GM21447 (cell line): ENCODE data around the gene MEIS2.

Experiments
- ATAC-seq: cut with Tn5 transposase; IDR thresholded peaks from one replicate; pipeline ENCODE4 v1.9.1; 2021; ENCODE audit not compliant: unreplicated experiment

The MEIS2 gene

DNA sequence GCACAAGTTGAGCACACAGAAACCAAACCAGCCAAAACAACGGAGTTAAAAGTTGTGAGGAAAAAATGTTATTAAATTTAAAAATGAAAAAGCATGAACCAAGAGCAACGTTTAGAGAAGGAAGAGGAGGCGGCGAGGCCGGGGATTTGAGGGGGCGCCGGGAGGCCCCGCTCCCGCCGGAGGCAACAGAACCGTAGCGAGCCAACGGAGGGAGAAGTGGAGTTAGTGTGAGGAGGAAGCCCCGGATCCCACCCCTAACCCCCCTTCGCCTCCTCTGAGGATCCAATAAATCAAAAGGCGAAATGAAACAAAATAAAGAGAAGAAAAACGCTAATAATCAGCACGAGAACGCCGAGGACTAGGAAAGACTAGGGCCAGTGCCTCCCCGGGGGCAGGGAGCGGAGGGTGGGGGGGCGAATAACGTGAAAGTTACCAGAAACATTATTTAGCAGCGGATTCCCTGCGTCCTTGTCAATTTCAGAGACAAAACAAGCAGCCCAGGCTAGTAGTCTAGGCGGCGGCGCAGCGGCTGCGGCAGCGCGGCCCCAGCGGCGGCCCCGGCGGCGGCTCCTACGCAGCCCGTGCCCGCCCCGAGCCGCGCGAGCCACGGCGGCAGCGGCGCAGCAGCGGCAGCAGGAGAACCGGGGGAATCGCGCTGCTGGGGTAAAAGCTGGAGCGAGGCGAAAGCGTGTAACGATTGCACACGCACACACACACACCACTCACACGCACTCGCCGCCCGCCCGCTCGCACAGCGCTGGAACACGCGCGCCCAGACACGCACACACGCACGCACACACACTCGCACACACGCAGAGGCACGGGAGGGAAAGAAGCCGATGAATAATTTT lies 1.7 kb downstream of the MEIS2 start:
- no peak for ATAC-seq

DNA sequence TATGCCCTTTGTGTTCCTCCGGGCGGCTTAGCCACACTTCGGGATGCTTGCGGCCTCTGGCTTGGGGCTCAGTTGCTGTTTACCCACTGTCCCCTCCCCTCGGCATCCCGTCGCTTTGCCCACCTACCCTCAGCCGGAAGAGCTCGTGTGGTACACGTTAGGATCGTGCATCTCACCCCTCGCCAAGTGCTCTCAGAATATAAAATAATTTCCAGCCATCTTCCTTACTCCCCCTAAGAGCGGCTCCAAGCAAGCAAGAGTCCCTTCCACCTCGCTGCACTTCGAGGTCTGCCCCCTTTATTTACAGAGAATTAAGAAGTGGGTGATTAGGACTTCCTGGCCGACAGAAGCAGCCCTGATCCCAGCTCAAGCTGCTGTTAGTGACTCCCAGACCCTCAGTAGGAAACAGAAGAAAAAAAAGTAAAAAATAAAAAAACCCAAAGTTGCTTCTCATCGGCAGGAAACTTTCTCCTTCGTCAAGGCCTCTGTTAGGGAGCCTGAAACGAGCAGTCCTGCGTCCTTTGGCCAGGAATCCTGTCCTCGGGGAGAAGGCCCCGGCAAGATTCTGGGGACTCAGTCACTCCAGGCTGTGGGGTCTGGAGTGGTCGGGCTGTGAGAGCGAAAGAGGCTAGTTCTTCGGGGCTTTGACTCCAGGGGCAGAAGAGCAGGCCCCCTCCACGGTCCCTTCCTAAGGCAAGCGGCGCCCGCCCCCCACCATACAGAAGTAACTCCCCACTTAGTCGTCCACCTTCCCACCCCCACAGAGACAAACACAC lies 3.0 kb downstream of the MEIS2 start:
- ATAC-seq: no peak

DNA sequence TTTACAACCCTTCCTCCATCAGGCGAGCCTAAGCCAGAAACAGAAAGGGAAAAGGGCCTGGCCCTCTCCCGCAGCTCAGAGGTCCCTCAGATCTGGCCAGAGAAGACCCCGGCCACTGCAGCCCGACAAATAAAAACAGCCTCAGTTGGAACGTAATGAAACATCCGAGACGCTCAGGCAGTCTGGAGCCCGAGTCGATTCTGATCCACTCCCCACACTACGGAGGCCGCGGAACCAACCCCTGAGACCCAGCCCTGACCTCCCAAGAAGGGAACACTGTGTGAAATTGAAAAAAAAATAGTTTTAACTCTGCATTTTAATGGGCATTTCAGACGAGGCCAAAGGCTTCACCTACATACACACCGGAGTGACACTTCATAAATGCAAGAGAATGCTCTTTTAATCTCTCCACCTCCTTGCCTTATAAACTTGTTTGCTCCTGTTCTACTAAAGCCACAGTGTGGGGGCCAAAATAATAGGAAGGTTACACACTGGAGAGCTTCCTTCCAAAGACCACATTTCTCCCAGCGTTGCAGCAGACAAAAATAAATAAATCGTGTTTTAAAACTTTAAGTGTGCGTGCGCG lies 3.7 kb downstream of the MEIS2 start:
- ATAC-seq: no peak

DNA sequence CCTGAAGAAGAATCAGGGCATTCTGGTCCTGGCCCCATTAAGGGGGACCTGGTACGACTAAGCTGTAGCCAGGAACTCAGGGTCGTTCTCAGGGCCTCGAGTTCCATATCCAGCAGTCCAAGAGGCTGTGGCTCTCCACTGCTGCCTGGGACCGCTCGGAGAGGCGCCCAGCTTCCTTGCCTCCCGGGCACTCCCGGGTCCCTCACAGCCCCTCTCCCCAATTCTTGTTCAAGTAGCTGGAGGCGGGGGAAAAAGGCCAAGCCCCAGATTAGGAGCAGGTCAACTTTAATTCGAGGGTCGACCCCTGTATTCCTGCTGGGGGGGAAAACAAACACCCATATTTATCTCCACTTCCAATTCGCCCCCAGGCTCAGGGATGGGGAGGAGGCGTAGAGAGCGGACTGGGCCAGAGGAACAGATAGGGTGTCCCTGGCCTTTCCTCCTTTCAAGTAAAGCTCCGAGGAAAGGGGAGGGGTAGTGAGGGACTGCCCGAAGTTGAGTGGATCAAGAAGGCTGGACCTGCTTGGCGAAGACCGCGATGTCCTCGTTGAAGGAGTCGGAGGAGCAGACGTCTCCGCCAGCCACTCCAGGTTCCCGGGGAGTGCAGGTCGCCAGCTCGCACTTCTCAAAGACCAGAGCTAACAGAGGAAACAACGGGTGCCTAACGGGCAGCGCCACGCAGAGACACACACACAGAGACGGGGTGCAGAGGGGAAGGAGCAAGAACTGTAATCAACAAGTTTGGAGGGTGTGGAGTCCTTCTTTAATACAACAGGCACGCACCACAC lies 4.4 kb downstream of the MEIS2 start:
- ATAC-seq: no peak

DNA sequence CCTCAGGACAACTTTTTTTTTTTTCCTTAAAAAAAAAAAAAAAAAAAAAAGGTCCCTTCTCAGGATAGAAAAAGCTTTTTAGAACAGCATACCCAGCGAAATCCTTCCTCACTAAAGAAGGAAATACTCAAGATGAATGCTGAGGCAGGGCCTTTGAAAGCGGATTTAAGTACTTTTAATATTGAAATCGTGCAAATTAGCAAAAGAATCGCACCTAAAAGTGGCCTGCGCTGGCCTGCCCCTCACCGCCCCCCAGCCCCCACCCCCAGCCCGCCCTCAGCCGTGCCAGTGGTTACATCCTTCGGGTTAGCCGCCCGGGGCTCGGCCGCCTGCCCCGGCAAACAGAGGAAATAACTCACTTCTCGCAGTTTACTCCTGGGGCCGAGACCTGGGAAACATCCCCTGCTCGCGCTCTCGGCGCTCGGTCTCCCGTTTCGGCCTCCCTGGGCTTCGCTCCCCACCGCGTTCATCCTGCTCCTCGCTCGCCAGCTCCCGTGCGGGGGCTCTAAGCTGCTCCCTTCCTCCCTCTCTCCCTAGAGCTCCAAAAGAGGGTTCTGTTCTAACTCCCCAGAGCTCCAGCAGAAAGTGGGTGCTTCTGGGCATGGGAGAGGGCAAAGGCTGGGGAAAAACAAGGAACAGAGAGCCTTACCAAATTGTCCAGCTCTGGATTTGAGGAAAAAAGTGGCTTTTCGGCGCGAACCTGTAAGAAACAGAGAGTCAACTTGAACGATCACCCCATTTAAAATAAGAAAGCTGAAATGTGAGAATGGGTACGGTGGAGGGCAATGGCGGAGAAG lies 5.2 kb downstream of the MEIS2 start:
- ATAC-seq: no peak

DNA sequence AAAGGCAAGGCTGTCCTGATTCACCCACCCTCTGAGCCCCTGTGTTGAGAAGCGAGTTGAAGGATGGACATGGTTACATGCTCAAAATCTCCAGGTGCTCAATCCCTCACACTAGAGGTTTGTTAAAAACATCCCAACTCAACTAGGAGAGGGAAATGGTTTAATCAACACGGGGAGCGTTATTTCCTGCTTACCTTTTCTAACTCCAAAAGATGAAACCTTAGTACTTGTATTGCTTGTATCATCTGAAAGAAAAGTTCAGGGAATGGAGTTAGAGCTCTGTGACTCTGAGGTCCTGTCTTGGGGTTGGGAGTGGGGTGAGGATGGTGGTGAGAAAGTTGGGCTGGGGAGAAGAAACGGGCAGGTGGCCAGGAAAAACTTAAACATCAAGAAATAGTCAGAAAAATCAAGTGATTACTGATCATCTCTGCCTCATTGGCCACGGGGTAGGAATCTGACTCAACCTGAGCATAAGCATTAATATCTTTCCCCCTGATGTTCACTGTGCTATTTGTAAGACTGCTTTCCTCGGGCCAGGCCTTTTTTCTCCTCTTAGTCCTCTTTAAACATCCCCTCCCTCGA lies 5.9 kb downstream of the MEIS2 start:
- ATAC-seq: no peak

DNA sequence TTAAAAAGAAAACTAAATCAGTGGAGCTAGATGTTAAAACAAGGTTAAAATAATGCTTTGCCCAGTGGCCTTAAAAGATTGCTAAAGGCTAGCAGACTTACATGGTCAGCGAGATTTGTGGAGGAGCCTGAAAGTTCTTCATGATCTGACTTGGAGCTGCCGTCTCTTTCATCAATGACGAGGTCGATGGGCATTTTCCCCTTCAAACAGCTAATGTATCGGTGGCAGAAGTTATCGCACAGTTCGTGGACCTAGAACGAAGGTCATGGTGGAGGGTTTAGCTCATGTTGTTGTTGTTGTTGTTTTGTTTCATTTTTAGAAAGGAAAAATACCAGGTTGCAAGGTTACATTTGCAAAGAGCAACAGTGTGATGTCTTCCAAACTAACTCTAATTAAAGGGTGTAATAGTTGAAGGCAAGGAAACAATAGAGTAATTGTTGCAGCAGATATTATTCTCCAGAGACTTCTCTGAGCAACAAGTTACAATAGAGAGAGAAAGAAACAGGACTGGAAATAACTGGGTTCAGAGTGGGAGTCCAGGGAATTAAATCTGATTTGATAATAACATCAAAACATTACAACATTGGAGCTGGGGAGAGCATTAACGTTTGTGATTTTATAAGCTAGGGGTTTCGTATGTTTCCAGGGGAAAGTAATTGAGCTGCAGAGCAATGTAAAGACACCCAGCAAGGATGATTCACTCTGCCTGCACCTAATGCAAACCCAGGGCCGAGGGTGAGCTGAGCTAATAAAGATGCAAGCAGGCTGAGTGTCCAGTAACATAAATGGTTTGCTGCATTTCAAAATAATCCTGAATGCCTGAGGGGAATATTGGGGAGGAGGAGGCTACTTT lies 6.6 kb downstream of the MEIS2 start:
- ATAC-seq: no peak

DNA sequence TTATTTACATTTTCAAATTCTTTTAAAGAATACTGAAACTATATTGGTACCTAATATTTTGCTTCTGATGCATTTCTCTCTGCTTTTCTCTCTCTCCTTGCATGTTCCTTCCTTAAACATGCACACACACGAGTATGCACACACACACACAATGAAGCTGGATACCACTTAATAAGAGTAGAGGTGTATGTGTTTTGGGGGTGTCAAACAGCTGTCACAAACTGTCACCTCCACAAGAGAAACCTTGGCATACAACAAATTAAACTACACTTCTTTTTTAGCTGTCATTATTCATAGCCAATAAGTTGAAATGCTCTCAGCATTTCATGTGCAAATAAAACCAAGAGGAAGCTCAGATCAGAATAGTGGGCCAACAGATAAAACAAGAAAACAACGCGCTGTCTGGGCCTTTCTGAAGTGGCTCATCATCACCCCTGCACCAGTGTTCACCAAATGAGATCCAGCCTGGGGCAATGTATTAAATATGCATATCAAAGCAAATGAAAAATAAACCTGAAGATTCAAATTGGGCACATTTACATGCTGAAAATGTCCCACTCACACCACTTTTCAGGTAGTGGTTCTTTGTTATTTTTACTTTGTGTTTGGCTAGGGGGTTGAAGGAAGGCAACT lies 9.7 kb downstream of the MEIS2 start:
- no peak for ATAC-seq

DNA sequence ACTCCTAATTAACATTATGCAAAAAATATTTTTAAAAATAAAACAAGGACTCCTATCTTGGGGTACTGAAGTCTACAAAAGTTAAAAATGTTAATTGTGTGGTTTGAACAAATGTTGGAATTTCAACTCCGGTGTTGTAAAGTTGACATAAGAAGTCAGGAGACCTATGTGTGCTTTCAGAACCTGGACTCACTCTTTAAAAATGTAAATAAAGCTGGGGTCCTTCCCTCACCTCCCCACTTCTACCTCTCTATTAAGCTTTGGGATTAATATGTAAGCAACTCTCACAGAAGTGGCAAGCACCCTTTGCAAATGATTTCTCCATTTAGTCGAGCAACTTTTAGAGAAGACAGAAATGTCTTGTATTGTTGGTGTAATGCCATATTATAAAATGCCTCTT lies 11.9 kb downstream of the MEIS2 start:
- ATAC-seq: no peak

DNA sequence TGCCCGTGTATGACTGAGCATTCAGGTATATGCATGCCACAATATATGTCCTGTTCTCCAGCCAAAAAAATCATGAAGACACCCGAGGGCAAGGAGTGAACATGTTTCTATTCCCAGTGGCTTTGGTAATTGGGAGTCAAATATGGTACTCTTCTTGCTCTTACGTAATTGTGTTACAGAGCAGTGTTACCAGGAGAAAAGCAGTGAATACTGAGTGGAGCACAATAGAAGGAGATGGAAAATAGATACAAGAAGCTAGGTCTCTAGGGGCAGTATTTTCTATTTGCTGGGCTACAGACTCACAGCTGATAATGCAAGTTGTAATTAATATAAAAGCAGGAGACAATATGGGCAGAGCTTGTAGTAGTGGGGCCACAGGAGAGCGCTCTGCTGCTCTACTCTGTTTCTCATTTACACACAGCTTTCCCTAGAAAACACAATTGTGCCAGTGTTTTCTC lies 13.2 kb downstream of the MEIS2 start:
- no peak for ATAC-seq

DNA sequence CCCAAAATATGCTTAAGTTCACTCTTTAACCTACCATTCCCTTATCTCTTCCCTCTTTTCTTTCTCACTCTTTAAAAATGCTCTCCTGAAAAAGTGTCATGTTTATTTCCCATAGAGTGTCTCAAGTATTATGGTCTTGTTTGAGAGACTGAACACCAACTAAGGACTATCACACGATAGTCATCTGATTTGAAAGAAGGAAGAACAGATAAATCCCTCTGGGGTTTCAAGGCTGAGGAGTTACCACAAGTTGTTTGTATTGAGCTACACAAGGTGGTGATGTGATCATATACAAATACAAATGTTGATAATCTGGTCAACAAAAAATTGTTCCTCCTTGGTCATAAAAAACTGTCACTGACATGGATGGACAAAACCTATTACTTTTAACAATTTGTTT lies 13.8 kb downstream of the MEIS2 start:
- no peak for ATAC-seq

DNA sequence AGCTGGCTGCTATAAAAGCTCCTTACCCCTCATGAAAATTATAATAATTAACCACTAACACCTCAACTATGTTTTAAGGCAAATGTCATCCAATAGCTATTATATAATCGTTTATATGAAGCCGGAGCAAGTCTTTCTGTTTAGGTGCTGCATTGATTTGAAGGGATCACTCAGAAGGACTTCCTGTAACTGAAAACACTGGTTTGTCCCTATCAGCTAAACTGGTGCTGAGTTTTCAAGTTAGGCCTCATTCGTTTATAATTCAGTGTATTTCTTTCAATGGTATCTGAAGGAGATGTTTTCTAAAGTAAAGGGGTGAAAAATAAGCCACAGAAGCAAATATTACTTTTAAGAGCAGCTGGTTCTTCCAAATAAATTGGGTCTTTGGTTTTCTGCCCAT lies 14.2 kb downstream of the MEIS2 start:
- no peak for ATAC-seq

DNA sequence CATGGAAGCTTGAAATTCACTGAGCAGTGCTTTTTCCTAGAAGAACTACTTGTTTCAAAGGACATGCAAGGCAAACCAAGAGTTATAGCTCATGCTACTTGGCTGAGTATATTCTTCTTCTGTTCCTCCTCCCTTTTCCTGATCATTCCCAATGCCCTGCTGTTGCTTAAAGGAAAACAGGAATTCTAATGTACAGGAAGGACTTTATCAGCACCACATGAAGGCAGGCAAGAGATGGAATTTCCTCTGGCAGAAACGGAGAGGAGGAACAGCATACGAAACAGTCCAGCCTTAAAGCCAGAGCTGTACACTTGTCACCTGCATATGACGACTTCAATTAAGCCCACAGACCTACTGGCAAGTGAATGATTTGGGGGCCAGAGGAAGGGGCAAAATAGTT lies 15.7 kb downstream of the MEIS2 start:
- ATAC-seq: no peak

DNA sequence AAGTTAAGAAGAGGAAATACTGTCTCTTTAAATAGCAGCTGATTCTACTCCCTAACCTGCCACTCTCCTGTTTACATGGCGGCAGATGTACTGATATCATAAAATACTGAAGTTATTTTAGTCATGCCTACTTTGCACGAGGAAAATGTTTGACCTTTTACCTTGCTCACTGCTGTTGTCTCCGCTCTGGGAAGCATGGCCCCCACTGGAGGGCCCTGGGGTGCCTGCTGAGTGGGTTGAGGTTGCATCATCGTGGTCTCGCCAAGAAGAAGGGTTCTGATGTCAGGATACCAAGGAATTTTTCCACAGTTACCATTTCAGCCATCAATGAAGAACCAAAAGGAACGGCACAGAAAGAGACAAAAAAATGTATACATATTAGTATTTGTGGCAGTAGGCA lies 16.7 kb downstream of the MEIS2 start:
- ATAC-seq: no peak

DNA sequence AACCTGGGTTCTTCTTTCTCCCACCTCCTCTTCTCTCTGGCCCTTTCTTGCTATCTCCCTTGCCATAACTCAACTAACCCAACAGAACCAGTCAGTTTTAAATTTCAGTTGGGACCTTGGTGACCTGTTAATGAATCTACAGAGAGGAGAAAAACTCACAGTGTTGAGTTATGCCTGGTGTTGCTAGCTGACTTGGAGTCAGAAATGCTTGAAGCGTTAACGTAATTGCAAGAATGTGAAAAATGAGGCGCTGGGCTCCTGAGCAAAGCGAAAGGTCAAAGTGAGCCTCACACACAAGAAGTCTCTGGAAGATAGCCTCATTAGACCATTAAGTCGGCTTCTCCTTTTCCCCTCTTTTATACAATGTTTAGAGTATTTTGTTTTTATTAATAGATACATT lies 18.4 kb downstream of the MEIS2 start:
- ATAC-seq: no peak

DNA sequence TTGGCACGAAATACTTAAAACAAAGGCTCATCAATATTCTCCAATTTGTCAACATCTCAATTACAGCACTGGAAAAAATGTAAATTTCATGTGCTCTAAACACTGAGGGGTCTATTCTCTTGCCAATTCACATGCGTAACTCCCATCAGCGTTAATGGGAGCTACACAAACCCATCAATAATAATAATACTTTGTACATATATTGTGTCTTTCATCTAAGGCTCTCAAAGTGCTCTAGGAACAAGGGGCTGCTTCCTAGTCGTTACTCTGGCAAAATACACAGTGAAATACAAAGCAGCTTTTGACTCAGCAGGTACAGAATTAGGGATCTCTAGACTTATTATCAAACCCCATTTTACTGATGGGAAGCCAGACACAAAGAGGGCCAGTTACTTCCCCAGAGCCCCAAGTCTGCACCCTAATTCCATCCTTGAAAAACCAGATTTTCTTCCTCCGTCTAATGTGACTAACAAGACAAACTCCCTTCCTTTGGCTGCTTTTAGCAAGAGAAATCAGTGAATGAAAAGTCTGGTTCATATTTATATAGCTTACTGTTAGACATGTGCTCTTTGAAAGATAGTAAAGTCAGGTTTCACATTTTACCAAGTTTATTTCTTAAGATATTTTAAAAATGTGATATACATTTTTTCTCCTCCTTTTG lies 20.0 kb downstream of the MEIS2 start:
- no peak for ATAC-seq

DNA sequence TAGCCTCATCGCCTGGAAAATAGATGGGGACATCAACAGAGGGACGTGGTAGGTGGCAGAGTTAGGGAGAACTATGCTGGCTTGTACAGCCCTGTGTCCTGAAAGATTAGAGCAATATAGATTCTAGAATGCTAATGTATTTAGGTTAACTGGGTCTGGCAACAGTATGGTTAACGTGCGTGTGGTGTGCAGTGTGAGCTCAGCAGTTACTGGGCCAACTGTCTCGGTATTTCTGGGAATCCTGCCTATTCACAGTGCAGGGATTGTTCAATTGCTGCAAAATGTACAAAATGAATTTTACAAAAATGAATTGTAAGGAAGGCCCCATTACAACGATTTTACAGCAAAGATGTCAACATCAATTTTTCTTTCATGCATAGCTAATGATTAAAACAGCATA lies 20.6 kb downstream of the MEIS2 start:
- no peak for ATAC-seq

DNA sequence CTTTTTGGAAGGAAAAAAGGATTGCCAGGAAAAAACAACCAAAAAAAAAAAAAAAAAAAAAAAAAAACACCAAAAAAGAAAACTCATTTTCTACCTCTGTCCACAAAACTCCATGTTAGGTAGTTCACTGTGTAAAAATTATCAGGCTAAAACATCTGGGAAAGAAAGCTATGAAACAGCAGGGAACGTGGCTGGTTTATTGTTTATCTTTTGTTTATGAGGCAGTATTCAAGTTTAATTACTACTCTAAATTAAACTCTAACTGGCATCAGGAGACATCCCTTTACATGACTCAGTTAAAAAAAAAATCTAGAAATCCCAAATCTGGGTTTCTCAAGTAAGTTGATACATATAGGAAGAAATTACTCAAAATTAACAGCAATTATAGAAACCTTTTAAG lies 21.8 kb downstream of the MEIS2 start:
- no peak for ATAC-seq
